Measurements from ENCODE around the gene EPM2AIP1. TPM values are rescaled to one million over a fixed set of nuclear protein-coding genes. Genes with fewer than 3 reads are reported as not detected.

The EPM2AIP1 gene
- total and polyA plus RNA-seq, 9 of the 15 experiments (the other 6 are each of a cell fraction or from before 2014, with no cell fraction given): 6.7 to 44.8 (median 25.2) TPM

DNA sequence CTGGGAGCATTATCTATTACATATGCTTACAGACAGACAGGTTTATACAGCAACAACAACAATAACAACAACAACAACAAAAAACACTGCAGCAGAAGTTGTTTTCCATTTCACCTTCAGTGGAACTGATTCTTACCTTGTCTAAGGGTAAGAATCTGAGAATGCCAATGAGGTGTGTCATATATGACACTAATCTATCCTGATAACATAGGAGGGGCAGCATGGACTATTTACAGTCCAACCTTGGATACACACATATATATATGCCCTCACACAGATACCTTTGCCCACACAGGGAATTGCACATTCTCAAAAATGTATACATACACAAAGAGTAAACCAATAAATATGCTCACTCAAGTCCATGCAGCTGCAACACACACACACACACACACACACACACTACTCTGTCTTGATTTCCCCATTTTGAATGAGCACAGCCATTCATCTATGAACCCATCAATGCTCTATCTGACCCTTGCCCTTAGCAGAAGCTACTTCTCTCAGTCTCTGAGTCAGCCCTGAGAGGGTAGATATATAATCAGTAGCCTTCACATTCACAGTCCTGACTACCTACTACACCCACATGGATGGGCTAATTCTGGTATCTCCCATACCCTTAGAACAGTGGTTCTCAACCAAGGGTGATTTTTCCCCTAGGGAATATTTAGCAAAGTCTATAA lies 38.3 kb downstream of the EPM2AIP1 start (continued):
- TF ChIP-seq, protein P1, sequence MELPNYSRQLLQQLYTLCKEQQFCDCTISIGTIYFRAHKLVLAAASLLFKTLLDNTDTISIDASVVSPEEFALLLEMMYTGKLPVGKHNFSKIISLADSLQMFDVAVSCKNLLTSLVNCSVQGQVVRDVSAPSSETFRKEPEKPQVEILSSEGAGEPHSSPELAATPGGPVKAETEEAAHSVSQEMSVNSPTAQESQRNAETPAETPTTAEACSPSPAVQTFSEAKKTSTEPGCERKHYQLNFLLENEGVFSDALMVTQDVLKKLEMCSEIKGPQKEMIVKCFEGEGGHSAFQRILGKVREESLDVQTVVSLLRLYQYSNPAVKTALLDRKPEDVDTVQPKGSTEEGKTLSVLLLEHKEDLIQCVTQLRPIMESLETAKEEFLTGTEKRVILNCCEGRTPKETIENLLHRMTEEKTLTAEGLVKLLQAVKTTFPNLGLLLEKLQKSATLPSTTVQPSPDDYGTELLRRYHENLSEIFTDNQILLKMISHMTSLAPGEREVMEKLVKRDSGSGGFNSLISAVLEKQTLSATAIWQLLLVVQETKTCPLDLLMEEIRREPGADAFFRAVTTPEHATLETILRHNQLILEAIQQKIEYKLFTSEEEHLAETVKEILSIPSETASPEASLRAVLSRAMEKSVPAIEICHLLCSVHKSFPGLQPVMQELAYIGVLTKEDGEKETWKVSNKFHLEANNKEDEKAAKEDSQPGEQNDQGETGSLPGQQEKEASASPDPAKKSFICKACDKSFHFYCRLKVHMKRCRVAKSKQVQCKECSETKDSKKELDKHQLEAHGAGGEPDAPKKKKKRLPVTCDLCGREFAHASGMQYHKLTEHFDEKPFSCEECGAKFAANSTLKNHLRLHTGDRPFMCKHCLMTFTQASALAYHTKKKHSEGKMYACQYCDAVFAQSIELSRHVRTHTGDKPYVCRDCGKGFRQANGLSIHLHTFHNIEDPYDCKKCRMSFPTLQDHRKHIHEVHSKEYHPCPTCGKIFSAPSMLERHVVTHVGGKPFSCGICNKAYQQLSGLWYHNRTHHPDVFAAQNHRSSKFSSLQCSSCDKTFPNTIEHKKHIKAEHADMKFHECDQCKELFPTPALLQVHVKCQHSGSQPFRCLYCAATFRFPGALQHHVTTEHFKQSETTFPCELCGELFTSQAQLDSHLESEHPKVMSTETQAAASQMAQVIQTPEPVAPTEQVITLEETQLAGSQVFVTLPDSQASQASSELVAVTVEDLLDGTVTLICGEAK (IDR thresholded peaks at IDR 0.05): no peak
- TF ChIP-seq, protein P1 (CRISPR knock-in tag; IDR thresholded peaks at IDR 0.05): no peak
- TF ChIP-seq, protein P2, sequence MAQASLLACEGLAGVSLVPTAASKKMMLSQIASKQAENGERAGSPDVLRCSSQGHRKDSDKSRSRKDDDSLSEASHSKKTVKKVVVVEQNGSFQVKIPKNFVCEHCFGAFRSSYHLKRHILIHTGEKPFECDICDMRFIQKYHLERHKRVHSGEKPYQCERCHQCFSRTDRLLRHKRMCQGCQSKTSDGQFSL (CRISPR knock-in tag; IDR thresholded peaks at IDR 0.05): no peak
- TF ChIP-seq, protein P2 (tag; IDR thresholded peaks at IDR 0.05): no peak
- TF ChIP-seq CC2D1A (IDR thresholded peaks at IDR 0.05) (peak; percentile 72; the same call in 1 of the 2 replicates), CXXC5 (CRISPR knock-in tag; IDR thresholded peaks at IDR 0.05) (0 out of 2 replicates have a peak, but pooled peaks have one; percentile 35), DPF2 (IDR thresholded peaks at IDR 0.05) (peak; percentile 87), TAF1 (IDR thresholded peaks at IDR 0.05; ENCODE audit: control insufficient read depth, extremely low read depth, insufficient read depth, low read length, severe bottlenecking) (no peak), TAL1 (IDR thresholded peaks at IDR 0.05) (peak; percentile 79), HSF4 (CRISPR knock-in tag; IDR thresholded peaks at IDR 0.05; ENCODE audit: borderline replicate concordance) (no peak), POLR2H (tag; IDR thresholded peaks at IDR 0.05; ENCODE audit: low read depth) (no peak)
- TF ChIP-seq, protein P3, sequence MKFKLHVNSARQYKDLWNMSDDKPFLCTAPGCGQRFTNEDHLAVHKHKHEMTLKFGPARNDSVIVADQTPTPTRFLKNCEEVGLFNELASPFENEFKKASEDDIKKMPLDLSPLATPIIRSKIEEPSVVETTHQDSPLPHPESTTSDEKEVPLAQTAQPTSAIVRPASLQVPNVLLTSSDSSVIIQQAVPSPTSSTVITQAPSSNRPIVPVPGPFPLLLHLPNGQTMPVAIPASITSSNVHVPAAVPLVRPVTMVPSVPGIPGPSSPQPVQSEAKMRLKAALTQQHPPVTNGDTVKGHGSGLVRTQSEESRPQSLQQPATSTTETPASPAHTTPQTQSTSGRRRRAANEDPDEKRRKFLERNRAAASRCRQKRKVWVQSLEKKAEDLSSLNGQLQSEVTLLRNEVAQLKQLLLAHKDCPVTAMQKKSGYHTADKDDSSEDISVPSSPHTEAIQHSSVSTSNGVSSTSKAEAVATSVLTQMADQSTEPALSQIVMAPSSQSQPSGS (CRISPR knock-in tag; IDR thresholded peaks at IDR 0.05): no peak
- TF ChIP-seq, protein P4, sequence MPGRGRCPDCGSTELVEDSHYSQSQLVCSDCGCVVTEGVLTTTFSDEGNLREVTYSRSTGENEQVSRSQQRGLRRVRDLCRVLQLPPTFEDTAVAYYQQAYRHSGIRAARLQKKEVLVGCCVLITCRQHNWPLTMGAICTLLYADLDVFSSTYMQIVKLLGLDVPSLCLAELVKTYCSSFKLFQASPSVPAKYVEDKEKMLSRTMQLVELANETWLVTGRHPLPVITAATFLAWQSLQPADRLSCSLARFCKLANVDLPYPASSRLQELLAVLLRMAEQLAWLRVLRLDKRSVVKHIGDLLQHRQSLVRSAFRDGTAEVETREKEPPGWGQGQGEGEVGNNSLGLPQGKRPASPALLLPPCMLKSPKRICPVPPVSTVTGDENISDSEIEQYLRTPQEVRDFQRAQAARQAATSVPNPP (IDR thresholded peaks at IDR 0.05; ENCODE audit: borderline replicate concordance, insufficient read depth, insufficient read length): no peak
